Measurements from ENCODE around the gene VN1R5. TPM values are rescaled to one million over a fixed set of nuclear protein-coding genes. Genes with fewer than 3 reads are reported as not detected.

The VN1R5 gene
- total RNA-seq, 1 experiment from 2014 or later = not detected

GRCh38 chr1:247300491-247301175 lies 44.8 kb downstream of the VN1R5 start:
- Histone ChIP-seq H4K20me1 (ENCODE audit: insufficient read depth) (no peaks in the 10 kb centered on the region), H3K9me2 (ENCODE audit: insufficient read depth) (no peaks in the 10 kb centered on the region), H3K27ac (ENCODE audit: low read depth, low read length) (no peak overlapping the region), H3K4me1 (ENCODE audit: control insufficient read depth in 1 of 2, insufficient read depth in 2 of 2, low read length in 2 of 2) (no peaks in the 10 kb centered on the region), H3K4me3 (replicated peaks in 1 of 2; ENCODE audit: low read depth in 1 of 2, low read length in 2 of 2) (no peak overlapping the region), H2AFZ (ENCODE audit: low read depth, low read length, poor library complexity, severe bottlenecking) (no peak overlapping the region), H3K36me3 (ENCODE audit: control insufficient read depth in 1 of 2, insufficient read depth in 2 of 2, low read length in 2 of 2) (peaks cover 15 to 20% of the 10 kb centered on the region in 2 experiments; a peak in 3 of 4 replicates), H3K79me2 (ENCODE audit: insufficient read depth, low read length) (no peaks in the 10 kb centered on the region), H3K4me2 (ENCODE audit: low read length) (no peak overlapping the region), H3K9me3 (ENCODE audit: control insufficient read depth in 1 of 2, insufficient read depth in 1 of 2, low read depth in 1 of 2, low read length in 2 of 2) (no peaks in the 10 kb centered on the region), H3K9ac (ENCODE audit: low read length) (no peak overlapping the region), H3K27me3 (ENCODE audit: insufficient read depth, low read length) (no peaks in the 10 kb centered on the region)
- BruUV-seq (replicated peaks) = no TSS peak
- ChIA-PET RAD21 (ENCODE audit: low non-redundant PET in 1 of 2, low total read pairs in 2 of 2, uncharacterized antibody in 2 of 2, unreplicated experiment in 2 of 2) (no interaction called here), CTCF (no interaction called here), POLR2A (no interaction called here)
- intact Hi-C loops (cut with micrococcal nuclease) = no loop called here
- DNase-seq (ENCODE audit: low read depth, low spot score) (no peak), ATAC-seq (no peak)
- TF ChIP-seq ZFX (IDR thresholded peaks at IDR 0.05) (no peak), YY1 (IDR thresholded peaks at IDR 0.05; ENCODE audit: extremely low read depth, insufficient replicate concordance, low read depth, low read length) (no peak), ELF1 (IDR thresholded peaks at IDR 0.05; ENCODE audit: borderline replicate concordance, low read depth) (no peak), EZH2phosphoT487 (IDR thresholded peaks at IDR 0.05; ENCODE audit: borderline replicate concordance) (no peak), POLR2AphosphoS5 (IDR thresholded peaks at IDR 0.05; ENCODE audit: low read depth, low read length) (no peak), POLR2A (IDR thresholded peaks at IDR 0.05; ENCODE audit: borderline replicate concordance, extremely low read depth, insufficient read depth, insufficient read length) (no peak), CEBPB (IDR thresholded peaks at IDR 0.05; ENCODE audit: low read depth) (no peak), JUND (IDR thresholded peaks at IDR 0.05) (no peak), ZNF274 (IDR thresholded peaks at IDR 0.05; ENCODE audit: low read depth, low read length) (no peak), MAX (IDR thresholded peaks at IDR 0.05) (no peak)

GRCh38 chr1:247301176-247301540 lies 45.3 kb downstream of the VN1R5 start:
- CTCF ChIA-PET = no interaction called here
- Histone ChIP-seq H3K9me2 (ENCODE audit: insufficient read depth) (no peaks in the 10 kb centered on the region), H3K4me3 (replicated peaks in 1 of 2; ENCODE audit: low read depth in 1 of 2, low read length in 2 of 2) (no peak overlapping the region), H3K27me3 (ENCODE audit: insufficient read depth, low read length) (no peaks in the 10 kb centered on the region), H3K79me2 (ENCODE audit: insufficient read depth, low read length) (no peaks in the 10 kb centered on the region), H3K27ac (ENCODE audit: low read depth, low read length) (no peak overlapping the region), H3K36me3 (ENCODE audit: control insufficient read depth in 1 of 2, insufficient read depth in 2 of 2, low read length in 2 of 2) (peaks cover 18 to 20% of the 10 kb centered on the region in 2 experiments; a peak in 3 of 4 replicates), H3K4me2 (ENCODE audit: low read length) (no peak overlapping the region), H4K20me1 (ENCODE audit: insufficient read depth) (no peaks in the 10 kb centered on the region), H2AFZ (ENCODE audit: low read depth, low read length, poor library complexity, severe bottlenecking) (no peak overlapping the region), H3K9ac (ENCODE audit: low read length) (no peak overlapping the region), H3K9me3 (ENCODE audit: control insufficient read depth in 1 of 2, insufficient read depth in 1 of 2, low read depth in 1 of 2, low read length in 2 of 2) (no peaks in the 10 kb centered on the region), H3K4me1 (ENCODE audit: control insufficient read depth in 1 of 2, insufficient read depth in 2 of 2, low read length in 2 of 2) (no peaks in the 10 kb centered on the region)
- no peak for ATAC-seq
- intact Hi-C loops (cut with micrococcal nuclease) = no loop called here
- POLR2A ChIA-PET = no interaction called here
- BruUV-seq (replicated peaks) = no TSS peak
- no peak for DNase-seq (ENCODE audit: low read depth, low spot score)
- RAD21 ChIA-PET (ENCODE audit: low non-redundant PET in 1 of 2, low total read pairs in 2 of 2, uncharacterized antibody in 2 of 2, unreplicated experiment in 2 of 2) = no interaction called here
- no peak for TF ChIP-seq ELF1 (IDR thresholded peaks at IDR 0.05; ENCODE audit: borderline replicate concordance, low read depth)
- TF ChIP-seq FOSL1 (IDR thresholded peaks at IDR 0.05; ENCODE audit: low read depth) = no peak
- TF ChIP-seq, protein P1, sequence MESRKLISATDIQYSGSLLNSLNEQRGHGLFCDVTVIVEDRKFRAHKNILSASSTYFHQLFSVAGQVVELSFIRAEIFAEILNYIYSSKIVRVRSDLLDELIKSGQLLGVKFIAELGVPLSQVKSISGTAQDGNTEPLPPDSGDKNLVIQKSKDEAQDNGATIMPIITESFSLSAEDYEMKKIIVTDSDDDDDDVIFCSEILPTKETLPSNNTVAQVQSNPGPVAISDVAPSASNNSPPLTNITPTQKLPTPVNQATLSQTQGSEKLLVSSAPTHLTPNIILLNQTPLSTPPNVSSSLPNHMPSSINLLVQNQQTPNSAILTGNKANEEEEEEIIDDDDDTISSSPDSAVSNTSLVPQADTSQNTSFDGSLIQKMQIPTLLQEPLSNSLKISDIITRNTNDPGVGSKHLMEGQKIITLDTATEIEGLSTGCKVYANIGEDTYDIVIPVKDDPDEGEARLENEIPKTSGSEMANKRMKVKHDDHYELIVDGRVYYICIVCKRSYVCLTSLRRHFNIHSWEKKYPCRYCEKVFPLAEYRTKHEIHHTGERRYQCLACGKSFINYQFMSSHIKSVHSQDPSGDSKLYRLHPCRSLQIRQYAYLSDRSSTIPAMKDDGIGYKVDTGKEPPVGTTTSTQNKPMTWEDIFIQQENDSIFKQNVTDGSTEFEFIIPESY (IDR thresholded peaks at IDR 0.05; ENCODE audit: extremely low read depth, insufficient replicate concordance, low read length) = no peak
- TF ChIP-seq, protein P2, sequence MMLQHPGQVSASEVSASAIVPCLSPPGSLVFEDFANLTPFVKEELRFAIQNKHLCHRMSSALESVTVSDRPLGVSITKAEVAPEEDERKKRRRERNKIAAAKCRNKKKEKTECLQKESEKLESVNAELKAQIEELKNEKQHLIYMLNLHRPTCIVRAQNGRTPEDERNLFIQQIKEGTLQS (IDR thresholded peaks at IDR 0.05) = no peak
- no peak for TF ChIP-seq EGR1 (IDR thresholded peaks at IDR 0.05; ENCODE audit: low read depth)
- TF ChIP-seq RAD21 (IDR thresholded peaks at IDR 0.05; ENCODE audit: low read depth) = no peak
- no peak for TF ChIP-seq EZH2 (IDR thresholded peaks at IDR 0.05)
- TF ChIP-seq SIN3A (IDR thresholded peaks at IDR 0.05; ENCODE audit: low read depth) = no peak
- no peak for TF ChIP-seq ZNF274 (IDR thresholded peaks at IDR 0.05; ENCODE audit: low read depth, low read length)
- TF ChIP-seq YY1 (IDR thresholded peaks at IDR 0.05; ENCODE audit: extremely low read depth, insufficient replicate concordance, low read depth, low read length) = no peak
- TF ChIP-seq, protein P3, sequence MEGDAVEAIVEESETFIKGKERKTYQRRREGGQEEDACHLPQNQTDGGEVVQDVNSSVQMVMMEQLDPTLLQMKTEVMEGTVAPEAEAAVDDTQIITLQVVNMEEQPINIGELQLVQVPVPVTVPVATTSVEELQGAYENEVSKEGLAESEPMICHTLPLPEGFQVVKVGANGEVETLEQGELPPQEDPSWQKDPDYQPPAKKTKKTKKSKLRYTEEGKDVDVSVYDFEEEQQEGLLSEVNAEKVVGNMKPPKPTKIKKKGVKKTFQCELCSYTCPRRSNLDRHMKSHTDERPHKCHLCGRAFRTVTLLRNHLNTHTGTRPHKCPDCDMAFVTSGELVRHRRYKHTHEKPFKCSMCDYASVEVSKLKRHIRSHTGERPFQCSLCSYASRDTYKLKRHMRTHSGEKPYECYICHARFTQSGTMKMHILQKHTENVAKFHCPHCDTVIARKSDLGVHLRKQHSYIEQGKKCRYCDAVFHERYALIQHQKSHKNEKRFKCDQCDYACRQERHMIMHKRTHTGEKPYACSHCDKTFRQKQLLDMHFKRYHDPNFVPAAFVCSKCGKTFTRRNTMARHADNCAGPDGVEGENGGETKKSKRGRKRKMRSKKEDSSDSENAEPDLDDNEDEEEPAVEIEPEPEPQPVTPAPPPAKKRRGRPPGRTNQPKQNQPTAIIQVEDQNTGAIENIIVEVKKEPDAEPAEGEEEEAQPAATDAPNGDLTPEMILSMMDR (IDR thresholded peaks at IDR 0.05 in 2 of 3, conservative IDR thresholded peaks at IDR 0.05 in 1 of 3; ENCODE audit: borderline replicate concordance in 1 of 3, insufficient read depth in 1 of 3, low read depth in 2 of 3, low read length in 2 of 3) = no peak
